GM21528 (cell line): Measurements from ENCODE around the gene MYH14.

Experiments used
- ATAC-seq: cut with Tn5 transposase; IDR thresholded peaks from one replicate; pipeline ENCODE4 v1.9.1; 2021; ENCODE audit warnings: mild to moderate bottlenecking, moderate library complexity; ENCODE audit not compliant: unreplicated experiment, low FRiP score

MYH14 gene

DNA sequence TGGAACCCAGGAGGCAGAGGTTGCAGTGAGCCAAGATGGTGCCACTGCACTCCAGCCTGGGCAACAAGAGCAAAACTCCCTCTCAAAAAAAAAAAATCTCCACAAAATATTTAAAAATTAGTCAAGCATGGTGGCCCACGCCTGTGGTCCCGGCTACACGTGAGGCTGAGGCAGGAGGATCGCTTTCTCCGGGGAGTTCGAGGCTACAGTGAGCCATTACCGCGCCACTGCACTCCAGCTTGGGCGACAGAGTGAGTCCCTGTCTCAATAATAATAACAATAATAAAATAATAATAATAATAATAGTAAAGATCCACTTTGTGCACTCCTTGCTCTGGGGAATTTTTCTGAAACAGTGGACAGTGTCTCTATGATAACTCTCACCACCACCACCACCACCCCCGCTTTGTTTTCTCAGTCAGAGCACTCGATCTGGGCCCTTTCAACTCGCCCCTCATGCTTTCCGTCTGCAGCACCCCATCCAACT, 153.3 kb downstream of the MYH14 start:
- no peak for ATAC-seq

GRCh38 chr19:50357178-50358100, 154.0 kb downstream of the MYH14 start:
- ATAC-seq: no peak

DNA sequence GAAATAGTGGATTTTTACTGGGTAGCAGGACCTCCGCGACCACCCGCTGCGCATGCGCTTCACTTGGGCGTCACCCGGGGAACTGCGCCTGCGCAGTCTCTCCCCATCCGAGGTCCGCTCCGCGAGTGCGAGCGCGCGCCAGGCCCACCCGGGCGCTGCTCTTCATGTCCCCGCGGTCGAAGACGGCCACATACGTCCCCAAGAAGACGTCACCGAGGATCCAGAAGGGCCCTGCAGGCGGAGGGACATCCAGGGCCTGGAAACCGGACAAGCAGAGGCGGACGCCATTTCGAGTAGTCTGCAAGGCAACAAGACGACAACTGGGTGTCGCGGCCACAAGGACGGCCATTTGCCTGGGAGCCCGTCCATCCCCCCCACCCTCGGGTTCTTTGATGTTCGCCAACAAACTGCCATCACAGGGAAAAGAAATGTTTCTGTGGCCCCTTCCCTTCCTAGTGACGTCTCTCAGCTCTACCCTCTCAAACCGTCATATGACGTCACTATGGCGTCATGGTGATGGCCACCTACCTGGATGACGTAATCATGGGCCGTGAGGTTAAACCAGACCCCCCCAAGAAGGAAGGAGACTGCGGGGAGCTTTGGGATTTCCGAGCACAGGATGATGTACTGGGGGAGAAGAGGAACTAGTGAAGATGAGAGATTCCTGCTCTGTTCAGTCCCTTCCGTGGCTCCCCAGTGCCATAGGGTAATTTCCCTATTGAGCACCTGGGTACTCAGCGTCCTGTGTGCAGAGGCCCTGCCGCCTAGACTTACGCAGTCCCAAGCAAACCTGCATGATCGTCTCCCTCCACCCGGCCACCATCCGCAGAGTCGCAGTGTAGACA, 155.3 kb downstream of the MYH14 start:
- ATAC-seq: no peak

DNA sequence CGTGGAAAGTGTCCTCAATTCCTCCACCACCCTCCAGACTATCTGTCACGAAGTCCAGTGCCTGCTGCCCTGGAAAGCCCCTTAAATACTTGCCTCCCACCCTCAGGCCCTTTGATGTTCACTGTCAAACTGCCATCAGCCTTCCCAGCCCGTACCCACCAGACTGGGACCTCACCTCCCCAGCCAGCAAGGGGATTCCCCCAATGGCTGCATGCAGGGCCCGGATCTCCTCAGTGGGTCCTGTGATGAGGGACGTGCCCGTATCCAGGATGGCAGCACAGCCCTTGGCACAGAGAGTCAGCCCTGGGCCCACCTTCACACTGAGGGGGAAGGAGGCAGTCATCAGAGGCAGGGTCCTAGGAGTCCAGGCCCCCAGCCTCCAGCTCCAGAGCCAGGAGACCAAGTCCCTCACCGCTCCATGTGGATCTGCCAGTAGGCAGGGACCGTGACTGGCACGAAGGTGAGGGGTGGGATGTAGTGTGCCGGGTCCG, 156.0 kb downstream of the MYH14 start:
- ATAC-seq: no peak
